Liver (tissue), 9 donors: ENCODE measurements around the gene CCDC60. TPM values are rescaled to one million over a fixed set of nuclear protein-coding genes. Genes with fewer than 3 reads are reported as not detected.

Experiments used
- DNase-seq: peaks from one replicate; pipeline ENCODE4 v3.0.0-alpha.2; 2017; ENCODE audit warnings: low spot score
- H3K27ac ChIP-seq, 2 donors: one replicate each; pipeline ENCODE4 v1.7.0; 2013; ENCODE audit warnings: inconsistent platforms in 2 of 2, low read length in 2 of 2, control low read depth in 1 of 2, low read depth in 1 of 2, mild to moderate bottlenecking in 1 of 2
- H3K27me3 ChIP-seq, 4 donors: one replicate each; pipeline versions ENCODE4 v1.6.1 to v1.7.0; 2013; ENCODE audit warnings: low read length in 3 of 4, inconsistent platforms in 1 of 4, mild to moderate bottlenecking in 1 of 4, moderate library complexity in 1 of 4; ENCODE audit not compliant: control insufficient read depth in 4 of 4, insufficient read depth in 4 of 4
- H3K36me3 ChIP-seq, 4 donors: one replicate each; pipeline versions ENCODE4 v1.6.1 to v1.7.0; 2013; ENCODE audit warnings: low read length in 3 of 4, mild to moderate bottlenecking in 3 of 4, low read depth in 1 of 4, moderate library complexity in 1 of 4; ENCODE audit not compliant: control insufficient read depth in 4 of 4, insufficient read depth in 3 of 4
- H3K4me1 ChIP-seq, 4 donors: one replicate each; pipeline versions ENCODE4 v1.6.1 to v1.7.0; 2013; ENCODE audit warnings: low read length in 3 of 4, mild to moderate bottlenecking in 3 of 4, moderate library complexity in 1 of 4; ENCODE audit not compliant: control insufficient read depth in 4 of 4, insufficient read depth in 4 of 4
- H3K4me3 ChIP-seq, 3 donors: one replicate each; pipeline versions ENCODE4 v1.6.1 to v1.7.0; 2013; ENCODE audit warnings: low read length in 3 of 3, control low read depth in 1 of 3, low read depth in 1 of 3, mild to moderate bottlenecking in 1 of 3
- H3K9ac ChIP-seq, 2 donors: one replicate each; pipeline ENCODE4 v1.7.0; 2013; ENCODE audit warnings: low read length in 2 of 2, mild to moderate bottlenecking in 2 of 2, moderate library complexity in 2 of 2, control low read depth in 1 of 2, low read depth in 1 of 2
- H3K9me3 ChIP-seq, 4 donors: one replicate each; pipeline versions ENCODE4 v1.6.1 to v1.7.0; 2013; ENCODE audit warnings: low read length in 3 of 4; ENCODE audit not compliant: control insufficient read depth in 4 of 4
- EGR1 ChIP-seq, 2 donors: IDR thresholded peaks; 2 replicates each; pipeline ENCODE4 v1.6.1; 2016 to 2018; ENCODE audit warnings: antibody characterized with exemption in 2 of 2, low read depth in 2 of 2
- FOXA1 ChIP-seq: IDR thresholded peaks from 2 replicates; pipeline ENCODE4 v1.6.1; 2016; ENCODE audit warnings: antibody characterized with exemption
- FOXA2 ChIP-seq: IDR thresholded peaks from 2 replicates; pipeline ENCODE4 v1.6.1; 2016; ENCODE audit warnings: antibody characterized with exemption
- GABPA ChIP-seq, 2 donors: IDR thresholded peaks in 1 of 2; conservative IDR thresholded peaks in 1 of 2; 2 replicates each; pipeline ENCODE4 v1.6.1; 2016; ENCODE audit warnings: antibody characterized with exemption in 2 of 2, mild to moderate bottlenecking in 1 of 2, moderate library complexity in 1 of 2
- HNF4A ChIP-seq, 2 donors: conservative IDR thresholded peaks; 2 replicates each; pipeline ENCODE4 v1.6.1; 2016; ENCODE audit warnings: antibody characterized with exemption in 2 of 2, mild to moderate bottlenecking in 2 of 2
- HNF4G ChIP-seq: IDR thresholded peaks from 2 replicates; pipeline ENCODE4 v1.6.1; 2016; ENCODE audit warnings: antibody characterized with exemption
- JUND ChIP-seq, 2 donors: IDR thresholded peaks; 2 replicates each; pipeline ENCODE4 v1.6.1; 2016; ENCODE audit warnings: antibody characterized with exemption in 2 of 2
- NR2F2 ChIP-seq: IDR thresholded peaks from 2 replicates; pipeline ENCODE4 v1.6.1; 2016; ENCODE audit warnings: antibody characterized with exemption
- RAD21 ChIP-seq, 2 donors: IDR thresholded peaks; 2 replicates each; pipeline ENCODE4 v1.6.1; 2016; ENCODE audit warnings: antibody characterized with exemption in 2 of 2, mild to moderate bottlenecking in 2 of 2
- RXRA ChIP-seq, 2 donors: IDR thresholded peaks; 2 replicates each; pipeline ENCODE4 v1.6.1; 2017 to 2018; ENCODE audit warnings: antibody characterized with exemption in 2 of 2, mild to moderate bottlenecking in 1 of 2
- SP1 ChIP-seq: IDR thresholded peaks from 2 replicates; pipeline ENCODE4 v1.6.1; 2018; ENCODE audit warnings: antibody characterized with exemption, mild to moderate bottlenecking
- TAF1 ChIP-seq: conservative IDR thresholded peaks from 2 replicates; pipeline ENCODE4 v1.6.1; 2016; ENCODE audit warnings: antibody characterized with exemption, mild to moderate bottlenecking
- YY1 ChIP-seq: IDR thresholded peaks from 2 replicates; pipeline ENCODE4 v1.6.1; 2016; ENCODE audit warnings: antibody characterized with exemption, mild to moderate bottlenecking
- polyA plus RNA-seq, 2 donors: library from polyadenylated mRNA; stranded (reverse) in 1 of 2; unstranded in 1 of 2; fragments of 200-250 nt in 1 of 2; fragments of >200 nt in 1 of 2; fragmentation: Nextera tagmentation in 1 of 2; extraction: Ambion mirVana in 1 of 2; gene quantifications; one replicate each; pipeline versions ENCODE4 v1.2.1 to v1.2.3, GENCODE V29; 2013 to 2015
- total RNA-seq, 2 donors: library from RNA; depleted of rRNA; stranded (reverse); fragments of >200 nt; gene quantifications; one replicate each; pipeline ENCODE4 v1.2.3, GENCODE V29; 2014
- TF ChIP-seq, protein P1 (sequence below): IDR thresholded peaks from 2 replicates; pipeline ENCODE4 v1.6.1; 2016; ENCODE audit warnings: antibody characterized with exemption
- TF ChIP-seq, protein P2 (sequence below): IDR thresholded peaks from 2 replicates; pipeline ENCODE4 v1.6.1; 2016; ENCODE audit warnings: antibody characterized with exemption, mild to moderate bottlenecking
- TF ChIP-seq, protein P3 (sequence below): fragments of 150-350 bp; IDR thresholded peaks from 2 replicates; pipeline ENCODE4 v1.5.1; 2017; ENCODE audit warnings: improper control_type of control experiment, low read depth, low read length; ENCODE audit not compliant: missing input control
- TF ChIP-seq, protein P4 (sequence below): IDR thresholded peaks from 2 replicates; pipeline ENCODE4 v1.6.1; 2016; ENCODE audit warnings: antibody characterized with exemption
- TF ChIP-seq, protein P5 (sequence below): IDR thresholded peaks from 2 replicates; pipeline ENCODE4 v1.6.1; 2016; ENCODE audit warnings: antibody characterized with exemption
- donor health status: healthy.
- donor health status: healthy.
- donor health status: healthy.
- donor health status: healthy.
- donor health status: healthy.

CCDC60 gene
- total and polyA plus RNA-seq, 4 donors: not detected

DNA sequence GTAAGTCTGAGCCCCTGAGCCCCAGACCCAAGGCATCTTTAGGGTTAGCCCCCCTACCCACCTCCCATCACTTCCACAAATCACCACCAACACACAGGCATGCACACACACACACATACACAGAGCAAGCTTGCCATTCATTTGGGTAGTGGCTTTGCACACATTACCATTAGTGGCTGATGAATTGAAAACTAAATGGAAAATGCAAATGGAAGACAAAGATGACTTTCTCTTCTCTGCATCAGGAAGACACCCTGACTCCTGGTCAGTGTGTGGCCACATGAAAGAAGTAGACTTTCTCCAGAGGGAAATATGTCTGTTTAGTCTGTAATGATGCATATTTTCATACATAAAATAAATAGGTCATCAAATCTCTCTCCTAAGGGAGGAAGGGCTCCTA, 55.2 kb downstream of the CCDC60 start:
- no peaks in the 10 kb centered on the region for H3K36me3 ChIP-seq
- H3K4me1 ChIP-seq: no peaks in the 10 kb centered on the region
- no peak overlapping the region for H3K4me3 ChIP-seq
- TF ChIP-seq JUND (IDR thresholded peaks at IDR 0.05): no peak
- TF ChIP-seq HNF4A (conservative IDR thresholded peaks at IDR 0.05): no peak
- TF ChIP-seq RXRA (IDR thresholded peaks at IDR 0.05): no peak
- no peak for TF ChIP-seq TAF1
- no peak for TF ChIP-seq FOXA2
- TF ChIP-seq NR2F2: no peak
- no peak for TF ChIP-seq FOXA1
- TF ChIP-seq, protein P1, sequence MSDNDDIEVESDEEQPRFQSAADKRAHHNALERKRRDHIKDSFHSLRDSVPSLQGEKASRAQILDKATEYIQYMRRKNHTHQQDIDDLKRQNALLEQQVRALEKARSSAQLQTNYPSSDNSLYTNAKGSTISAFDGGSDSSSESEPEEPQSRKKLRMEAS: no peak
- TF ChIP-seq, protein P2, sequence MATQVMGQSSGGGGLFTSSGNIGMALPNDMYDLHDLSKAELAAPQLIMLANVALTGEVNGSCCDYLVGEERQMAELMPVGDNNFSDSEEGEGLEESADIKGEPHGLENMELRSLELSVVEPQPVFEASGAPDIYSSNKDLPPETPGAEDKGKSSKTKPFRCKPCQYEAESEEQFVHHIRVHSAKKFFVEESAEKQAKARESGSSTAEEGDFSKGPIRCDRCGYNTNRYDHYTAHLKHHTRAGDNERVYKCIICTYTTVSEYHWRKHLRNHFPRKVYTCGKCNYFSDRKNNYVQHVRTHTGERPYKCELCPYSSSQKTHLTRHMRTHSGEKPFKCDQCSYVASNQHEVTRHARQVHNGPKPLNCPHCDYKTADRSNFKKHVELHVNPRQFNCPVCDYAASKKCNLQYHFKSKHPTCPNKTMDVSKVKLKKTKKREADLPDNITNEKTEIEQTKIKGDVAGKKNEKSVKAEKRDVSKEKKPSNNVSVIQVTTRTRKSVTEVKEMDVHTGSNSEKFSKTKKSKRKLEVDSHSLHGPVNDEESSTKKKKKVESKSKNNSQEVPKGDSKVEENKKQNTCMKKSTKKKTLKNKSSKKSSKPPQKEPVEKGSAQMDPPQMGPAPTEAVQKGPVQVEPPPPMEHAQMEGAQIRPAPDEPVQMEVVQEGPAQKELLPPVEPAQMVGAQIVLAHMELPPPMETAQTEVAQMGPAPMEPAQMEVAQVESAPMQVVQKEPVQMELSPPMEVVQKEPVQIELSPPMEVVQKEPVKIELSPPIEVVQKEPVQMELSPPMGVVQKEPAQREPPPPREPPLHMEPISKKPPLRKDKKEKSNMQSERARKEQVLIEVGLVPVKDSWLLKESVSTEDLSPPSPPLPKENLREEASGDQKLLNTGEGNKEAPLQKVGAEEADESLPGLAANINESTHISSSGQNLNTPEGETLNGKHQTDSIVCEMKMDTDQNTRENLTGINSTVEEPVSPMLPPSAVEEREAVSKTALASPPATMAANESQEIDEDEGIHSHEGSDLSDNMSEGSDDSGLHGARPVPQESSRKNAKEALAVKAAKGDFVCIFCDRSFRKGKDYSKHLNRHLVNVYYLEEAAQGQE: no peak
- TF ChIP-seq HNF4G: no peak
- TF ChIP-seq, protein P3, sequence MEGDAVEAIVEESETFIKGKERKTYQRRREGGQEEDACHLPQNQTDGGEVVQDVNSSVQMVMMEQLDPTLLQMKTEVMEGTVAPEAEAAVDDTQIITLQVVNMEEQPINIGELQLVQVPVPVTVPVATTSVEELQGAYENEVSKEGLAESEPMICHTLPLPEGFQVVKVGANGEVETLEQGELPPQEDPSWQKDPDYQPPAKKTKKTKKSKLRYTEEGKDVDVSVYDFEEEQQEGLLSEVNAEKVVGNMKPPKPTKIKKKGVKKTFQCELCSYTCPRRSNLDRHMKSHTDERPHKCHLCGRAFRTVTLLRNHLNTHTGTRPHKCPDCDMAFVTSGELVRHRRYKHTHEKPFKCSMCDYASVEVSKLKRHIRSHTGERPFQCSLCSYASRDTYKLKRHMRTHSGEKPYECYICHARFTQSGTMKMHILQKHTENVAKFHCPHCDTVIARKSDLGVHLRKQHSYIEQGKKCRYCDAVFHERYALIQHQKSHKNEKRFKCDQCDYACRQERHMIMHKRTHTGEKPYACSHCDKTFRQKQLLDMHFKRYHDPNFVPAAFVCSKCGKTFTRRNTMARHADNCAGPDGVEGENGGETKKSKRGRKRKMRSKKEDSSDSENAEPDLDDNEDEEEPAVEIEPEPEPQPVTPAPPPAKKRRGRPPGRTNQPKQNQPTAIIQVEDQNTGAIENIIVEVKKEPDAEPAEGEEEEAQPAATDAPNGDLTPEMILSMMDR: no peak
- TF ChIP-seq SP1: no peak
- no peak for TF ChIP-seq EGR1 (IDR thresholded peaks at IDR 0.05; ENCODE audit: low read depth in 2 of 2)
- no peak for TF ChIP-seq YY1
- TF ChIP-seq GABPA (IDR thresholded peaks at IDR 0.05 in 1 of 2, conservative IDR thresholded peaks at IDR 0.05 in 1 of 2): no peak
- TF ChIP-seq RAD21 (IDR thresholded peaks at IDR 0.05): no peak
- TF ChIP-seq, protein P4, sequence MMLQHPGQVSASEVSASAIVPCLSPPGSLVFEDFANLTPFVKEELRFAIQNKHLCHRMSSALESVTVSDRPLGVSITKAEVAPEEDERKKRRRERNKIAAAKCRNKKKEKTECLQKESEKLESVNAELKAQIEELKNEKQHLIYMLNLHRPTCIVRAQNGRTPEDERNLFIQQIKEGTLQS: no peak
- TF ChIP-seq, protein P5, sequence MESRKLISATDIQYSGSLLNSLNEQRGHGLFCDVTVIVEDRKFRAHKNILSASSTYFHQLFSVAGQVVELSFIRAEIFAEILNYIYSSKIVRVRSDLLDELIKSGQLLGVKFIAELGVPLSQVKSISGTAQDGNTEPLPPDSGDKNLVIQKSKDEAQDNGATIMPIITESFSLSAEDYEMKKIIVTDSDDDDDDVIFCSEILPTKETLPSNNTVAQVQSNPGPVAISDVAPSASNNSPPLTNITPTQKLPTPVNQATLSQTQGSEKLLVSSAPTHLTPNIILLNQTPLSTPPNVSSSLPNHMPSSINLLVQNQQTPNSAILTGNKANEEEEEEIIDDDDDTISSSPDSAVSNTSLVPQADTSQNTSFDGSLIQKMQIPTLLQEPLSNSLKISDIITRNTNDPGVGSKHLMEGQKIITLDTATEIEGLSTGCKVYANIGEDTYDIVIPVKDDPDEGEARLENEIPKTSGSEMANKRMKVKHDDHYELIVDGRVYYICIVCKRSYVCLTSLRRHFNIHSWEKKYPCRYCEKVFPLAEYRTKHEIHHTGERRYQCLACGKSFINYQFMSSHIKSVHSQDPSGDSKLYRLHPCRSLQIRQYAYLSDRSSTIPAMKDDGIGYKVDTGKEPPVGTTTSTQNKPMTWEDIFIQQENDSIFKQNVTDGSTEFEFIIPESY: no peak
- H3K27ac ChIP-seq: no peak overlapping the region
- H3K27me3 ChIP-seq: peaks cover 0 to 5% (median 0%) of the 10 kb centered on the region in 4 donors
- no peak for DNase-seq
- no peak overlapping the region for H3K9ac ChIP-seq
- H3K9me3 ChIP-seq: peaks cover 0 to 6% (median 1%) of the 10 kb centered on the region in 4 donors
